COLO668 (cell line): ENCODE data around the gene YOD1.
"Not testable (repeated sequence)": the region's sequence is repeated elsewhere in the genome, so short reads cannot be mapped to it uniquely, and the experiment has no call there.

Experiments
- DNase-seq: peaks from one replicate; lab custom pipeline; 2025; ENCODE audit not compliant: unreplicated experiment; lab: John Stamatoyannopoulos, UW

Gene YOD1

DNA sequence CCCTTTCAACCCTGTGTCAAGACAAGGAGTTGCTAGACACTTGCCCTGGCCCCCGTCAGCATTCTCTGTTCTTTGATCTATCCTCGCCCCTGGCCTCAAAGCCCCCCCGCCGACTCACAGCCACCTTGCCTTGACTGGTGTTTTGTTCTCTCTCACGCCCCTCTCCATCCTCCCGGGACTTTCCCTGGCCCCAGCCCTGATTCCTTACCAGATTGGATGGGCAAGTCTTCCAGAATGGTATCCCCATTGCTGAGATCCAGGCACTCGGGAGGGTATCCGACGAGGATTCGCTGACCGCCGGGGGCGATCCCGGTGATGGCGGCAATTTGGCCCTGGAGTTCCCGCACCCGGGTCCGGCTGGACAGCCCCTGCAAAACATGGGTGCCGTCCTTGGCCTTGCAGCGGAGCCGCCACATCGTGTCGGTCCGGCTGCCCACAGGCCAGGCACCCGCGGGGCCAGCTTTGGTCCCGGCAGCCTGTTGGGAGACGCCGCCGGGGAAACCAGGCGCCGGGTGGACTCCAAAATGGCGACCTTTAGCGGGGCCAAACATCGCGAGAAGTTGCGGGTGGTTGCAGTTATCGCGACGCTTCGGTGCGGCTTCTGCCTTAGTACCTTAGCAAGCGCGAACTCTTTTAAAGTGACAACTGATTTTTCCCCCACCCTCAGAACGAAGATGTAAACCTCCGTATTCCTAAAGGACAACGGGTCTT, 373 bp downstream of the YOD1 start:
- peak; percentile 97 for DNase-seq

GRCh38 chr1:207049974-207050391, 1.0 kb downstream of the YOD1 start:
- DNase-seq: peak; percentile 48

- DNase-seq: no peak
These were observed 1.5 kb downstream of the YOD1 start for GRCh38 chr1:207049514-207049913.

DNA sequence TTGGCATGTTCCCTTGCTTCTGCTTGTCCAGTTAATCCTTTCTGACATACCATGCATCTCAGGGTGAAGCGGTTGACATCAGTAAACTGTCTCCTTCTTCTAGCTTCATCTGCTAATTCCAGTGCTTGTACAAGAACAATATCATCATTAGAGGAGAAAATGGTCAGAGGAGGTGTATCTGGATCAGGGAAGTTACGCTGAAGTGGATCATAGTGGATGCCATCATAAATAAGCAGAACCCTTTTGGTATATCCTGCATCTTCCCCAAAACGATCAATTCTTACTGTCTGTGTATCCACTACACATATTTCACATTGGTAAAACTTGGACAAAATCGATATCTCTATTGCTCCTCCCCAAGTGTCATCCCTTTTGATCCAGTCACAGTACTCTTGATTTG, 2.0 kb downstream of the YOD1 start:
- no peak for DNase-seq

GRCh38 chr1:207048041-207048440, 3.0 kb downstream of the YOD1 start:
- DNase-seq: no peak

DNA sequence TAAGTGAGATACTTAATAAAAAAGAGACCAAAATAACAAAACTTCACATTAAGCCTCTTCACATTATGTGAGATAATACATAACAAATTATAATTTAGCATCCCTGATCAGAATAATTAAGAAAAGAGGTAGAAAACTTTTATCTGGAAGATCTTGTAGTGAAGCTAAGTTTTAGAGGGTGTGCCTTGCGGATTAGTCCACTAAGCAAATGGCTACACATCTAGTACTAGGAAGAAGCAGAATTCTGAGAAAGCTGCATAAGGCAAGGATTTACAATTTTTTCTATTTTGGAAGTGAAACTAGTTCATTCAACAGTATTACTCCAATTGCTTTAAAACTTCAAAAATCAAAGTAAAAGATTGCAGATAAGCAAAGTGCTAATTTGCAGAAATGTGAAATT, 3.5 kb downstream of the YOD1 start:
- DNase-seq: no peak

DNA sequence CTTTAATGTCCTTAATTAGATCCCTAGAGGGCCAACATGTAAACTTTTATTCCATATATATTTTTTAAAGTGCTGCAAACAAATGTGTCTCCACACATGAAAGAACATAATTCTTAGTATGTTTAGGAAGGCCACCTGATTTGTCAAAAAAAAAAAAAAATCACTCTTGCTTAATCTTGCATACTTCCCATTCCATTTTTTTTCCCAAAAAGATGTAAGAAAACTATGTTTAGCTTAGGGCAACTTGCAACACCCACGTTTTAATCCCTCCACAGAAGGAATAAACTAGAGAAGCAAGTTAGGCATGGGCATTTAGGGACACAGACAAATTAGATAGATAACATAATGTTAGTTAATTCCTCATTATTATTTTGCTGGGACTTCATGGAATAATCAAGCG, 5.6 kb downstream of the YOD1 start:
- no peak for DNase-seq

GRCh38 chr1:207041397-207041796, 9.6 kb downstream of the YOD1 start:
- not testable (repeated sequence) for DNase-seq

GRCh38 chr1:207040181-207040533, 10.9 kb downstream of the YOD1 start:
- no peak for DNase-seq

- no peak for DNase-seq
These were observed 11.4 kb downstream of the YOD1 start for GRCh38 chr1:207039380-207040180.

GRCh38 chr1:207036865-207037264, 14.1 kb downstream of the YOD1 start:
- DNase-seq: no peak

DNA sequence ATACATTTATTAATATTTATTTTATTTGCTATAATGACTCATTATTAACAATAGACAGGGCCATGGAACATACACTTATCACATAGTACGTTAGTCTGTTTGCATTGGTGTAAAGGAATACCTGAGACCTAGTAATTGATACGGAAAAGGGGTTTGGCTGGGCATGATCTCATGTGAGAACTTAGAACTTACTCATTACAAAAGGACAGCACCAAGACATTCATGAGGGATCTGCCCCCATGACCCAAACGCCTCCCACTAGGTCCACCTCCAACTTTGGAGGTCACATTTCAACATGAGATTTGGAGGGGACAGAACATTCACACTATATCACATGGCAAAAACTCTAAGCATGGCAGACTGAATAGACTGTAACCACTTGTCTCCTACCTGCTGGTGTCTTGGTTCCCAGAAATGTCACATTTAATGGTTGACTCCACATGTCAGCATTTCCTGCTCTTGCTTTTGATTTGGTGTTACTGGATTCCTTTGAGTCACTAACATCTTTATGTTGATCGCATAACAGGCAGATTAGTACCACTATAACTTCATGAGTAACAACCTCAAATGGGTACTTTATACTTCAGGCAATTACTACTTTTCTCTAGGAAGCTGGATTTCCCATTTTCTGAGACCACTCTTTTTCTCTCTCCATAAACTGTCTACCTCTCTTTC, 15.0 kb downstream of the YOD1 start:
- no peak for DNase-seq

DNA sequence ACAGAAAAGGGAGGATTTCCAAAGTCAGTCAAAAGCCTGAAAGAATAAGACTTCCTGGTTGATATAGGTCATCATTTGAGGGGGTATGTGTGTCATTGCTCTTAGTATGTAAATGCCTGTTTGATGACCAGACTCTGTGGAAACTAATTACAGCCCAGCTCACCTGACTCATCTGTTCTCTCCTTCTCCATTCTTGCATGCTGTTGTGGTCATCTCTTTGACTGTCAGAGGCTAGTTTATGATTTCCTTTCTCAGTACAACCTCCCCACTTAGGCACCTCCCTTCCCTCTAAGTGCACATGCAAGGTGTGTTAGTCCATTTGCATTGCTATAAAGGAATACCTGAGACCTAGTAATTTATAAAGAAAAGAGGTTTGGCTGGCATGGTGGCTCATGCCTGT, 16.0 kb downstream of the YOD1 start:
- no peak for DNase-seq

DNA sequence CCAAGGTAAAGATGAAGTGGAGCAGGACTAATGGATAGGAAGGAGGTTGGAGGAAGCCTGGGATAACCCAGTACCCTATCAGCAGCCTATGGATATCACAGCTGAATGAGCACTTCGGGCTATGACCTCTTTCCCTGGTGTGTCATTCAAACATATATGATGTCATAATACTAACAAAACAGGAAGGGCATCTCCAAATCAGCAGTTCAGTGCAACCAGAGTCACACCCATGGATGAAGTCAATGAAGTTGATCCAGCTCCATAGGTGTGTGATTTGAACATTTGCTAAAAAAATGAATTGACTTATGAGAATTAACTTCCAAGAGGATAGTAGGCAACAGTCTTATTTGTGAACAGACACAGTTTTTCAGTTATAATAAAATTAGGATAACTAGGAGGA, 16.8 kb downstream of the YOD1 start:
- DNase-seq: no peak

DNA sequence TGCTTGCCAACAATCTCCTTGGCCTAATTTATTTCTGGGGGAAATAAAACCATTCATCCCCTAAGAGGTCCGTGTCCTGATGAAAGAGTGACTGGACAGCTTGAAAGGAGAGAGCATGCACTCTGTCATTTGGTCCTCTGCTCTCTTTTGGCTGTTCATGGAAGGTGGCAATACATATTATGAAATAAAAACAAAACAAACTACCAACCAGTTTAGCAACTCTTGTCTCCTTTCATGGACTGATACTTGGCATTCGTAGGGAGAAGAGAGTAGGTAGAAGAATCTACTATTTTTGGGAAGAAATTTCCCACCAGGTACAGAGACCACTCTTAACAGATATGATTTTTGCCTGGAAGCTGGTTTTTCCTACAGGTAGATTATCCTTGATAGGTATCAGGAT, 17.7 kb downstream of the YOD1 start:
- DNase-seq: no peak

GRCh38 chr1:207032528-207033017, 18.4 kb downstream of the YOD1 start, which contains the start of gene C1orf116:
Gene C1orf116 (minus strand): TSS chr1:207032756. CDS start chr1:207027598, 5,158 bp downstream.
- DNase-seq: peak; percentile 84

DNA sequence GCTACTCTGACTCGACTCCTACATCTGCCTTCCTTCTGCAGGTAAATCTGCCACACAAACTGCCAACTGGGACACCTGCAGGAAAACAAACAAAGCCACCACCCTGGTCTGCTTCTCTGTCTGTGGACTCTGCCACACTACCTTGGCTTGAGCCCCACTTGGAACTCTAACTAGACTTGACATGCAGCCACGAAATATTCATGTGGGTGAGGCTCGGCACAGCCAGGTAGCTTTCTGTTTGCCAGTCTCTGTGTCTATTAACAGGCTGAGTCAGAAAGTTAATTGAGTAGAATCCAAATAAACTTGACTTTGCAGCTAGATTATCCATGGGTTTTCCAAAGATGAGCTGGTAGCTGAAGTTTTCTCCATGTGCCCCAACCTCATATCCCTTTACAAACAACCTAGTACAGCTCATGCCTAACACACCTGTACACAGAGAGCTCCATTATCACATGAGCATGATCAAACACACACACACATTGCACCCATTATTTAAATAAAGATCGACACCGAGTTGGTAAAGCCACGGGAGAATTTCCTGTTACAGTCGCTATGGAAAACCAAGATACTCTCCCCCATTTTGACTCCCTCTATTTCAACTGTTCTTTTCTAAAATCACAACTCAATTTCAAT, 19.3 kb downstream of the YOD1 start:
- DNase-seq: peak; percentile 64

- no peak for DNase-seq
These were observed 20.0 kb downstream of the YOD1 start for GRCh38 chr1:207031016-207031415.

DNA sequence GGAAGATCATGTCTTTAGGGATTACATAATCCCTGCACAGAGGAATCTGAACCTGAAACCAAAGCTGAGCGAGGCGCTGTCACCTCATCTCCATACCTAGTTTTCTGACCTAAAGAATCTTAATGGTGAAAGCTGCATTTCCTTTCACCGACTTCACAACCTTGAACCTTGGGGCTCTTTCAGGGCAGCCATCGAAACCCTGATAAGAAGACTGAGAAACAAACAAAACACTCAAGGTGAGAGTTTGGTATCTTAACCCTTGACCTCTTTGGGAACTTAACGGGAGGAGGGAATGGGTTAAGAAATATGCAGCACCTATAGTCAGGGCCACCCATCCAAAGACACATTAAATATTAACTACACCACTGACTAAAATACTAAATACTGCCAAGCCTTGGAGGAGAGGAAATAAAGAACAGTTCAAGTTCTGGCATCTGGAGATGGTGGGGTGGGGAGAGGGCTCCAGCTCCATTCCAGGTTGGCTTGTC, 20.4 kb downstream of the YOD1 start:
- DNase-seq: no peak

DNA sequence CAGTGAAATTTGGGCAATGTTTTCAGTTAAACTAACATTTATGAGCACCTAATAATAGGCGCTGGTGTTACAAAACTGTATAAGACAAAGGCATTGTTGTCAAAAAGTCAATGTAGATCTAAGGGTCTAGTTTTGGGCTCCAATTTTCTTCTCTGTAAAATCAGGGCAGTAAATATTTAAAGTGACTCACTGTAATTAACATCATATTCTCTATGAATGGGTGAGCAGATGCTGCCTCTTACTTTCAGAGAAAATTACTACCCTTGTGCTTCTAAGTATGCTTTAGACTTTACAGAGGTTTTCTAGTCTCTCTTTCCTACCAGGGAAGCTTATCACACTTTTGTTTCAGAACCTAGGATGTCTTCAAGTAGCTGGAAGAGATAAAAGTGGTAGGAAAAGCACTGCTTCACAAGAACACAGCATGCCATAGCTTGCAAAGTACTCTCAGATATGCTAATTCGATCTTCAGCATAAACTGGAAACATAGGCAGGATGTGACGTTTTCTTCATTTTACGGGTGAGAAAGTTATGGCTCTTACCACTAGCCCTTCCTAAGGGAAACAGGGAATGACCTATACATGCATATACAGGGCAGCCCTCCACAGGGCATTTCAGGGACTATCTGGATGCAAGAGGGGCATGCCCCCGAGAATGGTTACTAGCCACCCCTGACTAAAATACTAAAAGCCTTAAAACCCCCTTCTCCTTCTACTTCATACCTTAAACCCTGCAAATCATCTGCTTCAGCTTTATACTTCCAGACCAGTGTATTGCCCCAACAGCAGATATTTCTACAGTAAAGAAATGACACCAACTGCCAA, 21.1 kb downstream of the YOD1 start:
- no peak for DNase-seq
